ENCODE results near the gene ASPHD1. TPM values are rescaled to one million over a fixed set of nuclear protein-coding genes. Genes with fewer than 3 reads are reported as not detected.
A peak's percentile ranks its signal among the peaks of the same experiment; 100 is the strongest.

ASPHD1 gene
- total RNA-seq: 1 to 10 TPM; 4.7 to 8.2 TPM

- intact Hi-C loops (cut with DNase I): loop anchor here (10.0 kb wide), 1 partner anchor 105 kb away; no protein-coding TSS in a partner anchor
- Histone ChIP-seq H3K27me3 (no peaks in the 10 kb centered on the region), H3K36me3 (replicated peaks in 1 of 2; ENCODE audit: insufficient read depth in 1 of 2, low read depth in 2 of 2) (no peaks in the 10 kb centered on the region), H3K27ac (peak within 1 kb of the TSS; percentile 68 to 93 (median 80)), H3K4me1 (peaks cover 25% of the 10 kb centered on the region), H3K9me3 (no peaks in the 10 kb centered on the region), H3K4me3 (peak within 1 kb of the TSS; percentile 24 to 62)
- TF ChIP-seq CTCF (IDR thresholded peaks at IDR 0.05) (peak in 1 of 7 experiments; percentile 7), POLR2A (IDR thresholded peaks at IDR 0.05) (peak in 2 of 3 donors; percentile 61 to 79)
- ATAC-seq: peak; percentile 80
- DNase-seq: peak; percentile 78 to 89 (median 83)
- WGBS, 2 donors: 0 to 1% methylated on average over 22 to 56 of the region's 67 CpGs
These were observed at the start of gene ASPHD1 for GRCh38 chr16:29900102-29900887. TSS of gene ASPHD1 (plus strand) at chr16:29900488. CDS start at chr16:29900972, 484 bp downstream.

- TF ChIP-seq POLR2A (IDR thresholded peaks at IDR 0.05): no peak
- TF ChIP-seq CTCF (IDR thresholded peaks at IDR 0.05): no peak
- 64 to 77% methylated on average over 3 of the region's 3 CpGs for WGBS, 2 donors
- peaks cover 0 to 11% of the 10 kb centered on the region in 2 donors for H3K36me3 ChIP-seq (replicated peaks in 1 of 2; ENCODE audit: insufficient read depth in 1 of 2, low read depth in 2 of 2)
- no peak overlapping the region for H3K27ac ChIP-seq
- ATAC-seq: no peak
- no peak for DNase-seq
- intact Hi-C loops (cut with DNase I): no loop called here
- H3K4me3 ChIP-seq: no peak overlapping the region
- H3K9me3 ChIP-seq: no peaks in the 10 kb centered on the region
- no peaks in the 10 kb centered on the region for H3K4me1 ChIP-seq
- H3K27me3 ChIP-seq: no peaks in the 10 kb centered on the region
These were observed 49.3 kb upstream of the ASPHD1 start for GRCh38 chr16:29850998-29851397.

GRCh38 chr16:29852654-29853053, 47.6 kb upstream of the ASPHD1 start:
- DNase-seq: peak in 1 of 4 donors; percentile 27
- 71 to 84% methylated on average over 7 of the region's 7 CpGs for WGBS, 2 donors
- Histone ChIP-seq H3K4me3 (no peak overlapping the region), H3K4me1 (no peaks in the 10 kb centered on the region), H3K27me3 (no peaks in the 10 kb centered on the region), H3K27ac (peak overlapping the region in 1 of 4 donors; percentile 34), H3K36me3 (replicated peaks in 1 of 2; ENCODE audit: insufficient read depth in 1 of 2, low read depth in 2 of 2) (peaks cover 0 to under 1% of the 10 kb centered on the region in 2 donors), H3K9me3 (no peaks in the 10 kb centered on the region)
- intact Hi-C loops (cut with DNase I): no loop called here
- TF ChIP-seq POLR2A (IDR thresholded peaks at IDR 0.05) (no peak), CTCF (IDR thresholded peaks at IDR 0.05) (no peak)
- ATAC-seq: peak; percentile 38

GRCh38 chr16:29854520-29855100, 45.7 kb upstream of the ASPHD1 start:
- H3K27me3 ChIP-seq: no peaks in the 10 kb centered on the region
- H3K36me3 ChIP-seq (replicated peaks in 1 of 2; ENCODE audit: insufficient read depth in 1 of 2, low read depth in 2 of 2): peaks cover 0 to 5% of the 10 kb centered on the region in 2 donors
- no peak overlapping the region for H3K27ac ChIP-seq
- 80 to 100% methylated on average over 5 of the region's 5 CpGs for WGBS, 2 donors
- no peak for TF ChIP-seq CTCF (IDR thresholded peaks at IDR 0.05)
- no peak for TF ChIP-seq POLR2A (IDR thresholded peaks at IDR 0.05)
- peaks cover 8% of the 10 kb centered on the region for H3K4me1 ChIP-seq
- ATAC-seq: no peak
- no peaks in the 10 kb centered on the region for H3K9me3 ChIP-seq
- H3K4me3 ChIP-seq: no peak overlapping the region
- DNase-seq: no peak
- intact Hi-C loops (cut with DNase I): no loop called here
